Measurements from ENCODE around the gene PLA2G7.

DNA sequence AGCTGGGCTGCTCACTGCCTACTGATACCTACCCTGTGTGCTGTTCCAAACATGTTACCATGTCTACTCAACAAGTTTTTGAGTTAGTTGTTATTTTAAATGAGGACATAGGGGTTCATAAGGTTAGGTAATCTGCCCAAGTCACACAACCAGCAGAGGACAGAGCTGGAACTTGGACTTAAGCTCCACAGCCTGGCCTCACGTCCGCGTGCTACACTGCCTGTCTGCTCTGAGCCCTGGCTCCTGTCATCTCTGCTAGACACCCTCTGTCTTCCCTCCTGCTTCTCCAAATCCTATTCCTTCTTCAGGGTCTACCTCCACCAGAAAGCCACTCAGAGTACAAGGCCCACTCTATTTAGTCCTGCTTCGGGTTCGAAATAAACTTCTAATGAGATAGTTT is 29.8 kb upstream of the PLA2G7 start:
- TF ChIP-seq POLR2A (IDR thresholded peaks at IDR 0.05) (no peak), EP300 (IDR thresholded peaks at IDR 0.05) (no peak)
- TF ChIP-seq, protein P1, sequence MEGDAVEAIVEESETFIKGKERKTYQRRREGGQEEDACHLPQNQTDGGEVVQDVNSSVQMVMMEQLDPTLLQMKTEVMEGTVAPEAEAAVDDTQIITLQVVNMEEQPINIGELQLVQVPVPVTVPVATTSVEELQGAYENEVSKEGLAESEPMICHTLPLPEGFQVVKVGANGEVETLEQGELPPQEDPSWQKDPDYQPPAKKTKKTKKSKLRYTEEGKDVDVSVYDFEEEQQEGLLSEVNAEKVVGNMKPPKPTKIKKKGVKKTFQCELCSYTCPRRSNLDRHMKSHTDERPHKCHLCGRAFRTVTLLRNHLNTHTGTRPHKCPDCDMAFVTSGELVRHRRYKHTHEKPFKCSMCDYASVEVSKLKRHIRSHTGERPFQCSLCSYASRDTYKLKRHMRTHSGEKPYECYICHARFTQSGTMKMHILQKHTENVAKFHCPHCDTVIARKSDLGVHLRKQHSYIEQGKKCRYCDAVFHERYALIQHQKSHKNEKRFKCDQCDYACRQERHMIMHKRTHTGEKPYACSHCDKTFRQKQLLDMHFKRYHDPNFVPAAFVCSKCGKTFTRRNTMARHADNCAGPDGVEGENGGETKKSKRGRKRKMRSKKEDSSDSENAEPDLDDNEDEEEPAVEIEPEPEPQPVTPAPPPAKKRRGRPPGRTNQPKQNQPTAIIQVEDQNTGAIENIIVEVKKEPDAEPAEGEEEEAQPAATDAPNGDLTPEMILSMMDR (IDR thresholded peaks at IDR 0.05), result no peak

Data from tibial nerve (tissue), 4 donors.